ENCODE measurements around the gene UCK2.

DNA sequence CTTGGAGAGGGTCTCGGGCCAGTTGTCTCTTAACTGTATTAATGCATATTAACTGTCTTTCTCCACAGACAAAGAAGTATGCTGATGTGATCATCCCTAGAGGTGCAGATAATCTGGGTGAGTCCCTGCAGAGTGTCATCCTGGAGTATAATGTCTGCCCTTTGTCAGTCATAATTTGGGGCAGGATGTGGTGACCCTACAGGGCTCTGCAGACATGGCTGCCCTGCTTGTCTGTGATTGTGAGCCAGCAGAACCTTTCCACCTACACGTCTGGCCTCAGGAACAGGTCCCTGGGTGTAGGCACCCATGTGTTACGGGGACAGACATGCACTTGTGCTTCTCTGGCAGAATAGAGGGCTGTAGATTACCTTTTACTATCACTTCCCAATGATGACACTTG, 78.4 kb downstream of the UCK2 start:
- TF ChIP-seq, protein P1, sequence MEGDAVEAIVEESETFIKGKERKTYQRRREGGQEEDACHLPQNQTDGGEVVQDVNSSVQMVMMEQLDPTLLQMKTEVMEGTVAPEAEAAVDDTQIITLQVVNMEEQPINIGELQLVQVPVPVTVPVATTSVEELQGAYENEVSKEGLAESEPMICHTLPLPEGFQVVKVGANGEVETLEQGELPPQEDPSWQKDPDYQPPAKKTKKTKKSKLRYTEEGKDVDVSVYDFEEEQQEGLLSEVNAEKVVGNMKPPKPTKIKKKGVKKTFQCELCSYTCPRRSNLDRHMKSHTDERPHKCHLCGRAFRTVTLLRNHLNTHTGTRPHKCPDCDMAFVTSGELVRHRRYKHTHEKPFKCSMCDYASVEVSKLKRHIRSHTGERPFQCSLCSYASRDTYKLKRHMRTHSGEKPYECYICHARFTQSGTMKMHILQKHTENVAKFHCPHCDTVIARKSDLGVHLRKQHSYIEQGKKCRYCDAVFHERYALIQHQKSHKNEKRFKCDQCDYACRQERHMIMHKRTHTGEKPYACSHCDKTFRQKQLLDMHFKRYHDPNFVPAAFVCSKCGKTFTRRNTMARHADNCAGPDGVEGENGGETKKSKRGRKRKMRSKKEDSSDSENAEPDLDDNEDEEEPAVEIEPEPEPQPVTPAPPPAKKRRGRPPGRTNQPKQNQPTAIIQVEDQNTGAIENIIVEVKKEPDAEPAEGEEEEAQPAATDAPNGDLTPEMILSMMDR (IDR thresholded peaks at IDR 0.05) = no peak
- TF ChIP-seq POLR2A (IDR thresholded peaks at IDR 0.05) = no peak
